Ishikawa (cell line): Measurements from ENCODE around the gene NEK11.

Experiments
- CEBPB ChIP-seq: IDR thresholded peaks from 2 replicates; pipeline ENCODE4 v1.6.1; 2012
- CREB1 ChIP-seq: IDR thresholded peaks from 2 replicates; pipeline ENCODE4 v1.6.1; 2012; ENCODE audit warnings: low read depth
- EGR1 ChIP-seq: IDR thresholded peaks from 2 replicates; pipeline ENCODE4 v1.6.1; 2012
- EP300 ChIP-seq: IDR thresholded peaks from 2 replicates; pipeline ENCODE4 v1.6.1; 2012; ENCODE audit warnings: borderline replicate concordance
- FOXM1 ChIP-seq: IDR thresholded peaks from 2 replicates; pipeline ENCODE4 v1.6.1; 2012; ENCODE audit warnings: low read depth, borderline replicate concordance
- MAX ChIP-seq: IDR thresholded peaks from 2 replicates; pipeline ENCODE4 v1.6.1; 2012
- NFIC ChIP-seq: IDR thresholded peaks from 2 replicates; pipeline ENCODE4 v1.6.1; 2012
- RAD21 ChIP-seq: IDR thresholded peaks from 2 replicates; pipeline ENCODE4 v1.6.1; 2012; ENCODE audit warnings: low read depth
- TAF1 ChIP-seq: IDR thresholded peaks from 2 replicates; pipeline ENCODE4 v1.6.1; 2012; ENCODE audit warnings: low read depth, mild to moderate bottlenecking
- TCF12 ChIP-seq: IDR thresholded peaks from 2 replicates; pipeline ENCODE4 v1.6.1; 2012; ENCODE audit warnings: low read depth
- TEAD4 ChIP-seq: IDR thresholded peaks from 2 replicates; pipeline ENCODE4 v1.6.1; 2012
- USF1 ChIP-seq: IDR thresholded peaks from 2 replicates; pipeline ENCODE4 v1.6.1; 2012
- YY1 ChIP-seq: IDR thresholded peaks from 2 replicates; pipeline ENCODE4 v1.6.1; 2012; ENCODE audit warnings: low read depth
- ZBTB7A ChIP-seq: IDR thresholded peaks from 2 replicates; pipeline ENCODE4 v1.6.1; 2012; ENCODE audit warnings: low read depth
- TF ChIP-seq, protein P1 (sequence below): IDR thresholded peaks from 2 replicates; pipeline ENCODE4 v1.6.1; 2012; ENCODE audit warnings: low read depth, mild to moderate bottlenecking

Gene NEK11

GRCh38 chr3:131031660-131032059, 5.0 kb downstream of the NEK11 start:
- no peak for TF ChIP-seq EGR1
- TF ChIP-seq MAX, result no peak
- TF ChIP-seq FOXM1, result no peak
- TF ChIP-seq TAF1, result no peak
- no peak for TF ChIP-seq YY1
- TF ChIP-seq NFIC, result no peak
- no peak for TF ChIP-seq USF1
- TF ChIP-seq CEBPB, result no peak
- no peak for TF ChIP-seq TEAD4
- TF ChIP-seq TCF12, result no peak
- TF ChIP-seq ZBTB7A, result no peak
- TF ChIP-seq CREB1, result no peak
- no peak for TF ChIP-seq EP300
- TF ChIP-seq, protein P1, sequence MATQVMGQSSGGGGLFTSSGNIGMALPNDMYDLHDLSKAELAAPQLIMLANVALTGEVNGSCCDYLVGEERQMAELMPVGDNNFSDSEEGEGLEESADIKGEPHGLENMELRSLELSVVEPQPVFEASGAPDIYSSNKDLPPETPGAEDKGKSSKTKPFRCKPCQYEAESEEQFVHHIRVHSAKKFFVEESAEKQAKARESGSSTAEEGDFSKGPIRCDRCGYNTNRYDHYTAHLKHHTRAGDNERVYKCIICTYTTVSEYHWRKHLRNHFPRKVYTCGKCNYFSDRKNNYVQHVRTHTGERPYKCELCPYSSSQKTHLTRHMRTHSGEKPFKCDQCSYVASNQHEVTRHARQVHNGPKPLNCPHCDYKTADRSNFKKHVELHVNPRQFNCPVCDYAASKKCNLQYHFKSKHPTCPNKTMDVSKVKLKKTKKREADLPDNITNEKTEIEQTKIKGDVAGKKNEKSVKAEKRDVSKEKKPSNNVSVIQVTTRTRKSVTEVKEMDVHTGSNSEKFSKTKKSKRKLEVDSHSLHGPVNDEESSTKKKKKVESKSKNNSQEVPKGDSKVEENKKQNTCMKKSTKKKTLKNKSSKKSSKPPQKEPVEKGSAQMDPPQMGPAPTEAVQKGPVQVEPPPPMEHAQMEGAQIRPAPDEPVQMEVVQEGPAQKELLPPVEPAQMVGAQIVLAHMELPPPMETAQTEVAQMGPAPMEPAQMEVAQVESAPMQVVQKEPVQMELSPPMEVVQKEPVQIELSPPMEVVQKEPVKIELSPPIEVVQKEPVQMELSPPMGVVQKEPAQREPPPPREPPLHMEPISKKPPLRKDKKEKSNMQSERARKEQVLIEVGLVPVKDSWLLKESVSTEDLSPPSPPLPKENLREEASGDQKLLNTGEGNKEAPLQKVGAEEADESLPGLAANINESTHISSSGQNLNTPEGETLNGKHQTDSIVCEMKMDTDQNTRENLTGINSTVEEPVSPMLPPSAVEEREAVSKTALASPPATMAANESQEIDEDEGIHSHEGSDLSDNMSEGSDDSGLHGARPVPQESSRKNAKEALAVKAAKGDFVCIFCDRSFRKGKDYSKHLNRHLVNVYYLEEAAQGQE, result no peak

DNA sequence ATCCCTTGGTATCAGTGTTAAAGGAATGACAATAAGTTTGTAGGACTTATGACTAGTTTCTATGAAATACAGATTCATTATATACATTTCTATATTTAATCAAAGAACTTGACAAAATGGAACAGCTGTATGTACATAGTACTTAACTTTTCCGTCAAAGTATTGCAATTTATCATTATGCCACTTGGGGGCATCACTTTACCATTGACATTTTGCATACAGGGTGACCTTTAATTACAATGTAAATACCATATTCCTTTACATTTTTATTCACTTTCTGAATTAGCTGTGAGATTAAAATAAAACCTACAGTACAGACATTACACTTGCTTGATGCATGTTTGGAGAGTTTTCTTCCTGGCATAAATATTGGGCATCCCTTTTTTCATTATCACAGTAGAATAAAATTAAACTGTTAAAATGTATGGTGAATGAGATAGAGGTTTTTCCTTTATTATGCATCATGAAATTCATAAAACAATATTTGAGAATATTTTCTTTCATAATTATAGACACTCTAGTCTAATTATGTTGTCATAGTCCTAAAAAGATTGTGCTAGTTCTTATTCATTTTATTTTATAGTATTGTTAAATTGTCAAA, 6.9 kb downstream of the NEK11 start:
- TF ChIP-seq RAD21, result peak; percentile 78
- TF ChIP-seq NFIC, result no peak

DNA sequence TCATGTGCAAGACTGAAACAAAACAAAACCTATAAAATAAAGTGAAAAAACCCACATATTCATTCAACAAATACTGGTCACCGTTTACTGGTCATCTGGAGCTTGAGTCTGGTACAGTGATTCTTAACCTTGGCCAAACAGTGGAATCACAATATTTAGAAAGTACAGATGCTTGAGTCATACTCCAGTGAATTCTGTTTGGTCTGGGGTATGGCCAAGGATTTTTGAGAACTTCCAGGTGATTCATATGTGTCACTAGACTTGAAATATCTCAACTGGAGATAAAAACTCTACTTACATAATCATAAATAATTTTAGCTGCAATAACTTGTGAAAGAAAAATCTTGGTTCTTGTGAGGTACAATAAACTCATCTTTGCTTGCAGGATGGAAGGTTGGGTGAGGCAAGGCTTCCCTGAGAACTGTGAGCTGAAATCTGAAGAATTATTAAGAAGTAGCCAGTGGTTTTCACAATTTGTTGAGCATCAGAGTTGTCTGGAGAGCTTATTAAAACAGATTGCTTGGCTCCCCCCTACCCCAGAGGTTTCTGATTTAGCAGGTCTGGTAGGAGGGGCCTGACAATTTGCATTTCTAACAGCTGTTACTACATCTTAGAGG, 9.6 kb downstream of the NEK11 start:
- TF ChIP-seq TCF12, result no peak
- TF ChIP-seq EGR1, result no peak
- no peak for TF ChIP-seq TEAD4
- TF ChIP-seq YY1, result no peak
- TF ChIP-seq NFIC, result no peak
- TF ChIP-seq MAX, result no peak
- TF ChIP-seq TAF1, result no peak
- no peak for TF ChIP-seq FOXM1
- no peak for TF ChIP-seq ZBTB7A

DNA sequence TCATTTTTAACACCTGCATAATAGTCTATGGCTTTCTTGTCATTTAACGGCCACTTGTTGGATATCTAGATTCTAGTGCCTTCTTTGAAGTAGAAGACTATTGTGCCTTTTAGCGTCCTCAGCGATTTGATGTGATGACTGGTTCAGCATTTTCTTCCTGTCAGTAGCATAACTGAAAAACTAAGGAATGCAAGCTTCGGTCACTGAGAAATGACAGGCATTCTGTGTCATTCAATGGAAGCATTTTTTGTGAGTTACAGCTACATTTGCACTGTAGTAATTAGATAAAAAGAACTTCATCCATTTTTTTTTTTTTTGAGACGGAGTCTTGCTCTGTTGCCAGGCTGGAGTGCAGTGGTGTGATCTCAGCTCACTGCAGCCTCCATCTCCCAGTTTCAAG, 10.3 kb downstream of the NEK11 start:
- TF ChIP-seq FOXM1 (no peak), TCF12 (no peak)

DNA sequence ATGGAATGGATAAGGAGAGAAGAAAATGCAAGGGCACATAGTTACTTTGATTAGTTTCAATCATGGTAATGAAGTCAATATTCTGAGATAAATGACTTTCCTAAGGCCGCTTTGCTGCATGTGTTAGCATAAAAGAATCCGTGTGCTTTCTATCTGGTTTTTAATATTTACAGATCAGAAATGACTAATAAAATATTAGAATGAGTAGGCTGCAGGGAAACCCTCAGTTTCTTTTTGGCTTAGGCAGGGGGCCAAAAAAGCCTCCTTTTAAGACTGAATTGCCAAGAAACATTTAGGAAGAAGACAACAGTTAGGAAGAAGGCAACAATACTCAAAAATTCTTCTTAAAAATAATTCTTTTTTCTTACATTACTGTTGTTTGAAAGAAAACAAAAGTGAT, 11.6 kb downstream of the NEK11 start:
- TF ChIP-seq ZBTB7A (no peak), TEAD4 (no peak), NFIC (no peak), FOXM1 (no peak), YY1 (no peak), RAD21 (no peak), CEBPB (no peak), TAF1 (no peak)
- TF ChIP-seq, protein P1, result no peak

- no peak for TF ChIP-seq TEAD4
- no peak for TF ChIP-seq USF1
- no peak for TF ChIP-seq ZBTB7A
- no peak for TF ChIP-seq MAX
- TF ChIP-seq TCF12, result no peak
- TF ChIP-seq CEBPB, result no peak
Measured at GRCh38 chr3:131047582-131047981, 20.9 kb downstream of the NEK11 start.
